ENCODE results near the gene TMEM156.
"Not testable (repeated sequence)": the region's sequence is repeated elsewhere in the genome, so short reads cannot be mapped to it uniquely, and the experiment has no call there.

DNA sequence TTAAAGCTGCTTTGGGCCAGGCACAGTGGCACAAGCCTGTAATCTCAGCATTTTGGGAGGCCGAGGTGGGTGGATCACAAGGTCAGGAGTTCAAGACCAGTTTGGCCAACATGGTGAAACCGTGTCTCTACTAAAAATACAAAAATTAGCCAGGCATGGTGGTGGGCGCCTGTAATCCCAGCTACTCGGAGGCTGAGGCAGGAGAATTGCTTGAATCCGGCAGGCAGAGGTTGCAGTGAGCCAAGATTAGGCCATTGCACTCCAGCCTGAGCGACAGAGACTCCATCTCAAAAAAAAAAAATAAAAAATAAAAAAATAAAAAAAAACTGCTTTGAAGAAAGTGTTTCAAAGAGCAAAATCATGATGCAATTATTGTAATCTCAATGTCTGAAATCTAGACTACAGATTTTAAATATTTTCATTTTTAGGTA, 604 bp downstream of the TMEM156 start:
- TF ChIP-seq, protein P1, sequence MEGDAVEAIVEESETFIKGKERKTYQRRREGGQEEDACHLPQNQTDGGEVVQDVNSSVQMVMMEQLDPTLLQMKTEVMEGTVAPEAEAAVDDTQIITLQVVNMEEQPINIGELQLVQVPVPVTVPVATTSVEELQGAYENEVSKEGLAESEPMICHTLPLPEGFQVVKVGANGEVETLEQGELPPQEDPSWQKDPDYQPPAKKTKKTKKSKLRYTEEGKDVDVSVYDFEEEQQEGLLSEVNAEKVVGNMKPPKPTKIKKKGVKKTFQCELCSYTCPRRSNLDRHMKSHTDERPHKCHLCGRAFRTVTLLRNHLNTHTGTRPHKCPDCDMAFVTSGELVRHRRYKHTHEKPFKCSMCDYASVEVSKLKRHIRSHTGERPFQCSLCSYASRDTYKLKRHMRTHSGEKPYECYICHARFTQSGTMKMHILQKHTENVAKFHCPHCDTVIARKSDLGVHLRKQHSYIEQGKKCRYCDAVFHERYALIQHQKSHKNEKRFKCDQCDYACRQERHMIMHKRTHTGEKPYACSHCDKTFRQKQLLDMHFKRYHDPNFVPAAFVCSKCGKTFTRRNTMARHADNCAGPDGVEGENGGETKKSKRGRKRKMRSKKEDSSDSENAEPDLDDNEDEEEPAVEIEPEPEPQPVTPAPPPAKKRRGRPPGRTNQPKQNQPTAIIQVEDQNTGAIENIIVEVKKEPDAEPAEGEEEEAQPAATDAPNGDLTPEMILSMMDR (conservative IDR thresholded peaks at IDR 0.05; ENCODE audit: low read depth, low read length) = not testable (repeated sequence)
- not testable (repeated sequence) for TF ChIP-seq SMC3 (IDR thresholded peaks at IDR 0.05; ENCODE audit: low read depth, low read length); NFE2L2 (IDR thresholded peaks at IDR 0.05; ENCODE audit: low read depth, low read length); POLR2A (IDR thresholded peaks at IDR 0.05; ENCODE audit: low read depth, low read length); RCOR1 (IDR thresholded peaks at IDR 0.05; ENCODE audit: insufficient replicate concordance, low read length); RAD21 (IDR thresholded peaks at IDR 0.05; ENCODE audit: low read length); CEBPB (IDR thresholded peaks at IDR 0.05; ENCODE audit: low read depth, low read length); MXI1 (IDR thresholded peaks at IDR 0.05; ENCODE audit: borderline replicate concordance, low read depth, low read length); FOS (IDR thresholded peaks at IDR 0.05; ENCODE audit: low read depth, low read length); BHLHE40 (IDR thresholded peaks at IDR 0.05; ENCODE audit: low read depth, low read length)
- TF ChIP-seq, protein P2, sequence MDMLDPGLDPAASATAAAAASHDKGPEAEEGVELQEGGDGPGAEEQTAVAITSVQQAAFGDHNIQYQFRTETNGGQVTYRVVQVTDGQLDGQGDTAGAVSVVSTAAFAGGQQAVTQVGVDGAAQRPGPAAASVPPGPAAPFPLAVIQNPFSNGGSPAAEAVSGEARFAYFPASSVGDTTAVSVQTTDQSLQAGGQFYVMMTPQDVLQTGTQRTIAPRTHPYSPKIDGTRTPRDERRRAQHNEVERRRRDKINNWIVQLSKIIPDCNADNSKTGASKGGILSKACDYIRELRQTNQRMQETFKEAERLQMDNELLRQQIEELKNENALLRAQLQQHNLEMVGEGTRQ (IDR thresholded peaks at IDR 0.05; ENCODE audit: low read depth, low read length) = not testable (repeated sequence)
- TF ChIP-seq, protein P3, sequence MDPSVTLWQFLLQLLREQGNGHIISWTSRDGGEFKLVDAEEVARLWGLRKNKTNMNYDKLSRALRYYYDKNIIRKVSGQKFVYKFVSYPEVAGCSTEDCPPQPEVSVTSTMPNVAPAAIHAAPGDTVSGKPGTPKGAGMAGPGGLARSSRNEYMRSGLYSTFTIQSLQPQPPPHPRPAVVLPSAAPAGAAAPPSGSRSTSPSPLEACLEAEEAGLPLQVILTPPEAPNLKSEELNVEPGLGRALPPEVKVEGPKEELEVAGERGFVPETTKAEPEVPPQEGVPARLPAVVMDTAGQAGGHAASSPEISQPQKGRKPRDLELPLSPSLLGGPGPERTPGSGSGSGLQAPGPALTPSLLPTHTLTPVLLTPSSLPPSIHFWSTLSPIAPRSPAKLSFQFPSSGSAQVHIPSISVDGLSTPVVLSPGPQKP (IDR thresholded peaks at IDR 0.05; ENCODE audit: borderline replicate concordance, low read depth, low read length) = not testable (repeated sequence)

All from IMR-90 (cell line).